Prostate gland (tissue), 2 donors: ENCODE results near the gene PRRX1. TPM values are rescaled to one million over a fixed set of nuclear protein-coding genes. Genes with fewer than 3 reads are reported as not detected.

ENCODE experiments used
- DNase-seq: peaks from one replicate; pipeline ENCODE4 v3.0.0-alpha.2; 2019; ENCODE audit warnings: low spot score
- H3K27ac ChIP-seq, 2 donors: fragments of 200-600 bp; sonication (generic); 2 replicates each; pipeline ENCODE4 v1.5.1; 2017 to 2019
- H3K27me3 ChIP-seq: fragments of 200-600 bp; sonication (generic); replicated peaks from 2 replicates; pipeline ENCODE4 v1.5.1; 2019; ENCODE audit not compliant: insufficient read depth
- H3K36me3 ChIP-seq, 2 donors: fragments of 200-600 bp; sonication (generic); 1 replicate in 1 of 2; 2 replicates in 1 of 2; pipeline versions ENCODE4 v1.5.1 to v1.8.1; 2017 to 2019
- H3K4me1 ChIP-seq: fragments of 200-600 bp; sonication (generic); replicated peaks from 2 replicates; pipeline ENCODE4 v1.5.1; 2019
- H3K4me3 ChIP-seq, 2 donors: fragments of 200-600 bp; sonication (generic); 2 replicates each; pipeline ENCODE4 v1.5.1; 2017 to 2019
- H3K9me3 ChIP-seq: fragments of 200-600 bp; sonication (generic); 2 replicates; pipeline ENCODE4 v1.5.1; 2017
- CTCF ChIP-seq, 4 experiments: fragments of 200-600 bp in 2 of 4; fragments of 450-650 bp in 2 of 4; sonication (generic) in 2 of 4; IDR thresholded peaks; 1 replicate in 3 of 4; 2 replicates in 1 of 4; pipeline ENCODE4 v1.5.1; 2016 to 2019; ENCODE audit warnings: antibody characterized with exemption in 4 of 4, mild to moderate bottlenecking in 2 of 4, moderate library complexity in 2 of 4
- POLR2A ChIP-seq: fragments of 450-650 bp; IDR thresholded peaks from one replicate; pipeline ENCODE4 v1.6.1; 2016; ENCODE audit warnings: antibody characterized with exemption, mild to moderate bottlenecking
- POLR2AphosphoS5 ChIP-seq: sonication (generic); formaldehyde crosslinking; IDR thresholded peaks from one replicate; pipeline ENCODE4 v1.6.1; 2017; ENCODE audit warnings: antibody characterized with exemption
- WGBS: methylation state at CpG from one replicate; pipeline ENCODE4 v1.1.5; 2018; 5-methylcytosine and 5-hydroxymethylcytosine counted together
- intact Hi-C: fragments of 100-400 bp; cut with DNase I; formaldehyde crosslinking; loops from one replicate; pipeline ENCODE4 v1.14.2; 2022
- total RNA-seq, 2 donors: library from RNA; depleted of rRNA; stranded (reverse); fragments of >200 nt; gene quantifications; one replicate each; pipeline ENCODE4 v1.1.0, GENCODE V29; 2016

The PRRX1 gene
- 10 to 100 TPM in 1 of 2 donors, 1 to 10 TPM in 1; 7.0 to 35.2 TPM for total RNA-seq

GRCh38 chr1:170664093-170664827 lies at the start of gene PRRX1:
Gene PRRX1, plus strand, starts transcription at chr1:170664131. Its CDS starts 88 bp downstream, at chr1:170664219.
- Histone ChIP-seq H3K36me3 (no peaks in the 10 kb centered on the region), H3K9me3 (no peaks in the 10 kb centered on the region), H3K27ac (peak within 1 kb of the TSS; percentile 82 to 83), H3K4me1 (no peaks in the 10 kb centered on the region), H3K4me3 (peak within 1 kb of the TSS; percentile 45 to 56), H3K27me3 (no peaks in the 10 kb centered on the region)
- DNase-seq = no peak
- intact Hi-C loops = loop anchor here (2.0 to 5.0 kb wide), 2 partner anchors 133 to 732 kb away; no protein-coding TSS in a partner anchor
- WGBS = 1% methylated on average over 56 of the region's 56 CpGs
- TF ChIP-seq CTCF (IDR thresholded peaks at IDR 0.05) (no peak), POLR2AphosphoS5 (no peak)

GRCh38 chr1:170617591-170618330 lies 46.2 kb upstream of the PRRX1 start:
- Histone ChIP-seq H3K4me3 (no peak overlapping the region), H3K27me3 (no peaks in the 10 kb centered on the region), H3K36me3 (no peaks in the 10 kb centered on the region), H3K27ac (no peak overlapping the region), H3K9me3 (no peaks in the 10 kb centered on the region), H3K4me1 (no peaks in the 10 kb centered on the region)
- intact Hi-C loops = no loop called here
- TF ChIP-seq POLR2AphosphoS5 = no peak
- TF ChIP-seq CTCF (IDR thresholded peaks at IDR 0.05) = no peak
- no peak for TF ChIP-seq POLR2A
- no peak for DNase-seq
- WGBS = 72% methylated on average over 7 of the region's 7 CpGs

GRCh38 chr1:170618421-170618820 lies 45.5 kb upstream of the PRRX1 start:
- 73% methylated on average over 2 of the region's 2 CpGs for WGBS
- TF ChIP-seq CTCF (IDR thresholded peaks at IDR 0.05) = no peak
- no peak for TF ChIP-seq POLR2A
- no peak for TF ChIP-seq POLR2AphosphoS5
- Histone ChIP-seq H3K4me3 (no peak overlapping the region), H3K4me1 (no peaks in the 10 kb centered on the region), H3K9me3 (no peaks in the 10 kb centered on the region), H3K27me3 (no peaks in the 10 kb centered on the region), H3K27ac (no peak overlapping the region), H3K36me3 (no peaks in the 10 kb centered on the region)
- DNase-seq = no peak
- intact Hi-C loops = no loop called here

- Histone ChIP-seq H3K4me1 (no peaks in the 10 kb centered on the region), H3K4me3 (no peak overlapping the region), H3K27ac (no peak overlapping the region), H3K36me3 (no peaks in the 10 kb centered on the region), H3K27me3 (no peaks in the 10 kb centered on the region), H3K9me3 (no peaks in the 10 kb centered on the region)
- intact Hi-C loops = no loop called here
- 49% methylated on average over 7 of the region's 7 CpGs for WGBS
- TF ChIP-seq POLR2A (no peak), CTCF (IDR thresholded peaks at IDR 0.05) (no peak), POLR2AphosphoS5 (no peak)
- no peak for DNase-seq
Observed at GRCh38 chr1:170619241-170620028, 44.5 kb upstream of the PRRX1 start.
